ENCODE results near the gene SLC30A3.

SLC30A3 gene

DNA sequence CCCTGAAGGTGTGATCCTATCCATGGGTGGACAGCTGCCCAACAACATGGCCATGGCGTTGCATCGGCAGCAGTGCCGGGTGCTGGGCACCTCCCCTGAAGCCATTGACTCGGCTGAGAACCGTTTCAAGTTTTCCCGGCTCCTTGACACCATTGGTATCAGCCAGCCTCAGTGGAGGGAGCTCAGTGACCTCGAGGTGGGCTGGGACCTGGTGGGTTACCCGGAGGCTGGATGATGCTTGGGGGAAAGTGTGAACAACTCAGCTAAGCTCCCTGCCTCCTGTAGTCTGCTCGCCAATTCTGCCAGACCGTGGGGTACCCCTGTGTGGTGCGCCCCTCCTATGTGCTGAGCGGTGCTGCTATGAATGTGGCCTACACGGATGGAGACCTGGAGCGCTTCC is 29.5 kb downstream of the SLC30A3 start:
- no peak for DNase-seq (ENCODE audit: low read depth)

DNA sequence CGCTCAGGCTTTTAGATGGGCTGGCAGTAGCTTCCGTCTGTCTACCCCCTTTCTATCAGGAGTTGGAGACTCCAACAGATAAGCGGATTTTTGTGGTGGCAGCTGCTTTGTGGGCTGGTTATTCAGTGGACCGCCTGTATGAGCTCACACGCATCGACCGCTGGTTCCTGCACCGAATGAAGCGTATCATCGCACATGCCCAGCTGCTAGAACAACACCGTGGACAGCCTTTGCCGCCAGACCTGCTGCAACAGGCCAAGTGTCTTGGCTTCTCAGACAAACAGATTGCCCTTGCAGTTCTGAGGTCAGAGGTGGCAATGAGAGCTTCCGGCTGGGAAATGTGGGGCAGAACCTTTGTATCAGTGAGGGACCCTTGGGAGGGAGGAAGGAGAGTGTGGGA is 30.9 kb downstream of the SLC30A3 start:
- no peak for DNase-seq (ENCODE audit: low read depth)

DNA sequence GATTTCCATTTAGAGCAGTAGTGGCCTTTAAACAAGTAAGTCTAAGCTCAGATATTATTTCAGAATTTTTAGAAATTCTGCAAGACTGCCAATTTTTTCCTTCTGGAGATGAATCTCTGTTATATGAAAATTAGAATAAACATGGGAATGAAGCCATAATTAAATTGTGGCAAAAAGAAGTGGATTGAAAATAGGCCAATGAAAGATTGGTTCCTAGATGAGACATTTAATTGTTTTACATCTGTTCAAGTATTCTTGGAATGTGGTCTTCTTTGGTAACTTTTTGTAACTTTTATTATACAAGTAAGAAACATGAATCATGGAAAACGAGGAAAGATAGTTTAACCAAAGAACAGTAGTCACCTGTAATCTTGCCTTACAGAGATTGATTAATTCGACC is 35.3 kb downstream of the SLC30A3 start:
- no peak for DNase-seq (ENCODE audit: low read depth)

DNA sequence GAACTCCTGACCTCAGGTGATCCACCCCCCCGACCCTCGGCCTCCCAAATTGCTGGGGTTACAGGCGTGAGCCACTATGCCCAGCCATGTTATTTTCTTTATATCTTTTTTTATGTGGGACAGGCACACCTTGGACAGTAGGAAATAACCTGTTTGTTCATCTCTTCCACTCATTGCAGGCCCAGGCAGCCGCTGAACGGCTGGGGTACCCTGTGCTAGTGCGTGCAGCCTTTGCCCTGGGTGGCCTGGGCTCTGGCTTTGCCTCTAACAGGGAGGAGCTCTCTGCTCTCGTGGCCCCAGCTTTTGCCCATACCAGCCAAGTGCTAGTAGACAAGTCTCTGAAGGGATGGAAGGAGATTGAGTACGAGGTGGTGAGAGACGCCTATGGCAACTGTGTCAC is 37.3 kb downstream of the SLC30A3 start:
- DNase-seq (ENCODE audit: low read depth), result no peak

DNA sequence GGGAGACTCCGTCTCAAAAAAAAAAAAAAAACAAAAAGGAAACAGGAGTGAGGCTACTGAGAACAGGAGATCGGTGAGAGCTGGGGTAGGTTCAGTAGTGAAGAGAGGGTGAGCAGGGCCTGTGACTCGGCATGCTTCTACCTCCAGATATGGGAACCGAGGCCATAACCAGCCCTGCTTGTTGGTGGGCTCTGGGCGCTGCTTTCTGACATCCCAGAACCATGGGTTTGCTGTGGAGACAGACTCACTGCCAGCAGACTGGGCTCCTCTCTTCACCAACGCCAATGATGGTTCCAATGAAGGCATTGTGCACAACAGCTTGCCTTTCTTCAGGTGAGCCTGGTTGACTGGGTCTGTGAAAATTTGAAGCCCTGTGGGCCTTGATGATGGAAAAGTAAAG is 39.4 kb downstream of the SLC30A3 start:
- no peak for DNase-seq (ENCODE audit: low read depth)

DNA sequence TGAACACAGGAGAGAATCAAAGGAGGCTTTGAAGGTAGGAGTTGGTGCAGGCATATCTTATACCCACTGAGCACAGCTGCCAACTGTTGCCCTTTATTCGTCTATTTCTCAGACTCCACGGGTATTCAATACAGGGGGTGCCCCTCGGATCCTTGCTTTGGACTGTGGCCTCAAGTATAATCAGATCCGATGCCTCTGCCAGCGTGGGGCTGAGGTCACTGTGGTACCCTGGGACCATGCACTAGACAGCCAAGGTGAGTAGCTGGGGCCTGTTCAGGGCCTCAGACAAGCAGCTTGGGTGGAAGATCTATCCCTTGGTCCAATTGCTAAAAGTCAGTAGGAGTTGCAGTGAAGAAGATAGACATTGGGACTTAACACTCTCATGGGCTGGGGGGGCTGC is 40.4 kb downstream of the SLC30A3 start:
- DNase-seq (ENCODE audit: low read depth), result no peak

DNA sequence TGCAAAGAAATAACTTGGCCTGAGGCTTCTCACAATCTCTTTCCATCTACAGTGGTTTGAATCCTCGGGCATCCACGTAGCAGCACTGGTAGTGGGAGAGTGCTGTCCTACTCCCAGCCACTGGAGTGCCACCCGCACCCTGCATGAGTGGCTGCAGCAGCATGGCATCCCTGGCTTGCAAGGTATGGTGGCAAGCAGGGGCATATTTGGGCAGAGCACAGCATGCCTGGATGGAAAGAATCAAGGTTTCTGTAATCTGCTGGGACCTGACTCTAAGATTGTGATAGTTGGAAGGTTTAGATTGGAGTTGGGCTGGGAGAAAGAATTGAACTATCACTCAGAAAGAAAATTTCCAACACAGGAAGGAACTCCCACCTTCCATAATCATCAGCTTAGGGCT is 41.7 kb downstream of the SLC30A3 start:
- DNase-seq (ENCODE audit: low read depth), result no peak

DNA sequence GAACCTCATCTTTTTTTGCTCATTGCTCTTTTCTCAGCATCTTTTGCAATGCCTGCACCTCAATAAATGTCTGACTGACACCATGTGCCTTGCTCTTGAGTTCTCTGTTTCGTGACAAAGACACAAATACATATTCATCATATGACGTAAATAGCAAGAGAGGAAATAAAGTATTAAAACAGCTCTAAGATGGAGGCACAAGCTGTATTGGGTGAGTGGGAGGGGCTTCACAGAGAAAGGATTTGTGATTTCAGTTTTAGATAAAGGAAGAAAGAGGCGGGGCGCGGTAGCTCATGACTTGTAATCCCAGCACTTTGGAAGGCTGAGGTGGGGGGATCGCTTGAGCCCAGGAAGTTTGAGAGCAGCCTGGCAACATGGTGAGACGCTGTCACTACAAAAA is 42.8 kb downstream of the SLC30A3 start:
- DNase-seq (ENCODE audit: low read depth), result no peak

DNA sequence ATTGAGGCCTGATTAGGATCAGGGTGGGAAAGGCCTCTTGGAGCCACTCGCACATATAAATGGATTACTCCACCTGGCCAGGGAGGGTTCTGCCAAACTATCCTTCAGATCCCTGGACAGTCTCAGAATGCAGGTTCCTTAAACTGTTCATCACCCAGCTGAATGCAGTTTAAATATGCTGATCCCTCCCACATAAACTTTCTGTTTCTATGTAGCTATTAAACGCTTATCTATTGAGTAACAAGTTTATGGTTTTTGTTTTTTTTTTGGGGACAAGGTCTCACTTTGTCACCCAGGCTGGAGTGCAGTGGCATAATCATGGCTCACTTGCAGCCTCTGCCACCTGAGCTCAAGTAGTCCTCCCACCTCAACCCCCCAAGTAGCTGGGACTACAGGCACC is 43.8 kb downstream of the SLC30A3 start:
- no peak for DNase-seq (ENCODE audit: low read depth)

DNA sequence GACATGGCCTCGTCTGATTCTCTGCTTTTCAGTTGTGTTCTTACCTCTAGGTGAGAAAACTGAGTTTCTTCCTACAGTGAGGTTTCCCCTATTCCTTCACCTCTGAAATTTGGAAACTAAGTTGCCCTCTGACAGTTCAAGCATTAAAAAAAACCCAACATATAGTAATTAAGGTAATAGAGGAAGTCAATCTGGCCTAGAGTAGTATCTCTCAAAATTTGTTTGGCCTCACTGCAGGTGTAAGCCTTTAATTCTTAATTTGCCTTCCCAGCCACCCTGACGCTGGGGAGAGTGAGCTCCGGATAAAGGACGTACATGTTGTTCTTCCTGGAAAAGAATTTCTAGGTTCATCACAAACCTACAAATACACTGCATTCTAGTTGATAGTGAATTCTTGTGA is 44.2 kb downstream of the SLC30A3 start:
- DNase-seq (ENCODE audit: low read depth), result no peak

DNA sequence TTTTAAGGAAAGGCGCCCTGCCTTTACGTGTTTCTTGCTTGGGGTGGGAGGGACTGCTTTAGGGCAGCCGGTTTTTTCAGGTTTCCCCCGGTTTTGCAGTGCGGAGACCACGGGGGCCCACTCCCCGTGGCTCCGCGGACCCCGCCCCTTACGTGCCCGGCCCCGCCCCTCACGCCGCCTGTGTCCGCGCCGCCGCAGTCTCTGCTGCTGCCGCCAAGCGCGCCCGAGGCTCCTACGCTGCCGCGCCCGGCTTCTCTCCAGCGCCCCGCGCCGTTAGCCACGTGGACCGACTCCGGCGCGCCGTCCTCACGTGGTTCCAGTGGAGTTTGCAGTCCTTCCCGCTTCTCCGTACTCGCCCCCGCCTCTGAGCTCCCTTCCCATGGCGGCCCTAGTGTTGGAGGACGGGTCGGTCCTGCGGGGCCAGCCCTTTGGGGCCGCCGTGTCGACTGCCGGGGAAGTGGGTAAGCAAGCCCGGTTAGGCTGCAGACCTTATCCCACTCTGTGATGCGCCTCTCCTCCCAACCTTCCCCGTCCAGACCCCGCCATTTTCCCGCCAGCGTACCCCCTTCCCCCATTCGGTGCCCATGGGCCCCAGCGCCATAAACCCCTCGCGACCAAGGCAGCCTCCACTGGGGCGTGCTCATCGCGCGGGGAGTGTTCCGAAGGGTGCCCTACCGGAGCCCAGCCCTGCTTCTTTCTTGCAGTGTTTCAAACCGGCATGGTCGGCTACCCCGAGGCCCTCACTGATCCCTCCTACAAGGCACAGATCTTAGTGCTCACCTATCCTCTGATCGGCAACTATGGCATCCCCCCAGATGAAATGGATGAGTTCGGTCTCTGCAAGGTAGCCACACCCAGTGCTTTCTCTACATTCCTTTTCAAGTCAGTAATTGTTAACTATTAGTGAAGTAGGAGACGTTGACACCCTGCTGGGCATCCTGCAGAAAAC is 45.4 kb downstream of the SLC30A3 start, which contains the start of gene CAD:
TSS of gene CAD (plus strand) at position 197 of the 949 bp plus-strand sequence. CDS start at position 380, 183 bp downstream.
- DNase-seq (ENCODE audit: low read depth), result peak; percentile 83

DNA sequence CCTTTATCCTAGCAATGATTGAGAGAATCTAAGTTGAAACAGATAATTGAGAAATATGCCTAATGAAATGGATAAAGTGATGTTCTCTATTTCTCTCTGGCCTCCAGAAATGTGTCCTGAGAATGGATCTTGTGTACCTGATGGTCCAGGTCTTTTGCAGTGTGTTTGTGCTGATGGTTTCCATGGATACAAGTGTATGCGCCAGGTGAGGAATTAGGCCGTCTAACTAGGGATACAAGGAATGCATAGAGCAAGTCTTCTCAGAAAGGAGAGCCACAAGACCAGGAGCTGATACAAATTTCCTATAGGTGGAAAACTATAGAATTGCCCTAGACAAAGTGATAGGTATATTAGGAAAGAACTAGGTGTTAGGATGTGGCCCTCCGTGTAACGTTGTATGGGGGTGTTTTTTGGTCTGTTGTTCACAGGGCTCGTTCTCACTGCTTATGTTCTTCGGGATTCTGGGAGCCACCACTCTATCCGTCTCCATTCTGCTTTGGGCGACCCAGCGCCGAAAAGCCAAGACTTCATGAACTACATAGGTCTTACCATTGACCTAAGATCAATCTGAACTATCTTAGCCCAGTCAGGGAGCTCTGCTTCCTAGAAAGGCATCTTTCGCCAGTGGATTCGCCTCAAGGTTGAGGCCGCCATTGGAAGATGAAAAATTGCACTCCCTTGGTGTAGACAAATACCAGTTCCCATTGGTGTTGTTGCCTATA is 46.3 kb downstream of the SLC30A3 start:
- DNase-seq (ENCODE audit: low read depth), result no peak

DNA sequence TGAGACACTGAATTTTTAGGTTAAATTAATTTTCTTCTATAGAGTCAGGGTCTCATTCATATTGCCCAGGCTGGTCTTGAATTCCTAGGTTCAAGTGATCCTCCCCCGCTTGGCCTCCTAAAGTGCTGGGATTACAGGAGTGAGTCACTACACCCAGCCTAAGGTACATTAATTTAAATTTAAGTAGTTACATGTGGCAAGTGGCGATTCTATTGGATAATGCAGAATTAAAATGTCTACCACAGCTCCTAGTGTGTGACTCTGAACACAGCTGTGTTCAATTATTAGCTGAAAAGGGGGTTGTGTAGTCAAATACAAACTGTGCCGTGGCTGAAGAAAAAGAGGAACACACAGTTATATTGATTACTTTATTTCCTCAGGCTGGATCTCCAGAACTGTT is 47.9 kb downstream of the SLC30A3 start:
- no peak for DNase-seq (ENCODE audit: low read depth)

DNA sequence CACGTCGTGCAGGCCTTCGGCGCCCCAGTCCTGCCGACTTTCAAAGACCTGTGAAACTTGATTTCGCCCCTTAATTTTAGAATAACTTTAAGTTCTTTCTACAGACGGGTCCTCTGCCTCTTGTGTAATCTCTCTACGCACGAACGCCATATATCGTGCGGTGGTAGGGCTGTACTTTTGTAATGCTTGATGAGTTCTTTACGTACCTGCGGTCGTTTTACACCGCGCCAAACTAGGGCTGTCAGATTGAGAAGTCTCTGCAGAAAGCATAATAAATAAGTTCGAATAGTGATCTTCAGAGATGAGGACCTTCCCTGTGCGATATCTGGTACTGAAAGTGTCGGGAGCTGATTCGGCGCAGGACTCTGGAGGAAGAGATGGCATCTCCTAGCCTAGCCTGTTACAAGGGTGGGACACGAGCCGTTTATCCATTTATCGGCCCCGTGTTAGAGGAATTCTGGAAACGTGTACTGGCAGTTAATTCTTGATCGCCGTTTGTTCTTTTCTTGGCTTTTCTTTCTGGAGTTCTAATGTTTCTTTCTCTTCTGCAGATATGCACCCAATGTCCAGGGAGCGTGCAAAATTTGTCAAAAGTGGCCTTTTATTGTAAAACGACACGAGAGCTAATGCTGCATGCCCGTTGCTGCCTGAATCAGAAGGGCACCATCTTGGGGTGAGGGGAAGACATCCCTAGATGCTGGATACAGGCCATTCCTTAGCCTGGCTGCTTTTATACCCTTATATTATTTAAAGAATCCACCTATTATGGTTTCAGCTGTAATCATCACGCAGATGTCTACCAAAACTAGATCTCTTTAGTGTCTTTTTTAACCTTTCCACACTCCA is 50.0 kb downstream of the SLC30A3 start:
- DNase-seq (ENCODE audit: low read depth), result no peak

DNA sequence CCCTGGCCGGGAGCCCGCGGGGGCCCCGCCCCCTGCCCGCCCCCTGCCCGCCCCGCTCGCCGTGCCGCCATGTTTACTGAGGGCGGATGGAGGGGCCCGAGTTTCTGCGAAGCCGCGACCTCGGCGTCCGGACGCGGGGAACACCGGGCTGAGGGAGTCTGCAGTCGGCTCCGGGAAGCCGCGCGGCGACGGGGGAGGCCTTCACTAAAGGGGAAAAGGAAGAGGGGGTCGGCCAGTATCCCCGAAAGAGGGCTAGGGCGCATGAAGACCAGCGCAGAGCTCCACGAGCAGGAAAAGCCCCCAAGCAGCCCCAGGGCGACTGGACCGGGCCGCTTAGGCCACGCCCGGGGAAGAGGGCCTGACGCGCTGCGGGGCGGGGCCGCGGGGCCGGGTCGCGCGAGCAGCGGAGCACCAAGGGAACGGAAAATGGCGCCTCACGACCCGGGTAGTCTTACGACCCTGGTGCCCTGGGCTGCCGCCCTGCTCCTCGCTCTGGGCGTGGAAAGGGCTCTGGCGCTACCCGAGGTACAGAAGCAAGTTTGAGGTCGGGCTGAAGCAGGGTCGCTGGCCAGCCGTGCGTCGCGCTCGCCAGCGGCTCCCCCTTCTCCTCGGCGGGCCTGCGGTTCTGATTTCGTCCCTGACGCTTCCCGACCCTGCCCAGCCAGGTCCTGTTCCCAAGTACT is 50.8 kb downstream of the SLC30A3 start, which contains the start of the genes ATRAID and SLC5A6:
TSS of gene ATRAID (plus strand) at position 99 of the 683 bp plus-strand sequence. CDS start at position 427, 328 bp downstream.
TSS of gene SLC5A6 (minus strand) at position 326 of the 683 bp plus-strand sequence. CDS start 4,618 bp downstream, outside the sequence.
- peak; percentile 83 for DNase-seq (ENCODE audit: low read depth)

DNA sequence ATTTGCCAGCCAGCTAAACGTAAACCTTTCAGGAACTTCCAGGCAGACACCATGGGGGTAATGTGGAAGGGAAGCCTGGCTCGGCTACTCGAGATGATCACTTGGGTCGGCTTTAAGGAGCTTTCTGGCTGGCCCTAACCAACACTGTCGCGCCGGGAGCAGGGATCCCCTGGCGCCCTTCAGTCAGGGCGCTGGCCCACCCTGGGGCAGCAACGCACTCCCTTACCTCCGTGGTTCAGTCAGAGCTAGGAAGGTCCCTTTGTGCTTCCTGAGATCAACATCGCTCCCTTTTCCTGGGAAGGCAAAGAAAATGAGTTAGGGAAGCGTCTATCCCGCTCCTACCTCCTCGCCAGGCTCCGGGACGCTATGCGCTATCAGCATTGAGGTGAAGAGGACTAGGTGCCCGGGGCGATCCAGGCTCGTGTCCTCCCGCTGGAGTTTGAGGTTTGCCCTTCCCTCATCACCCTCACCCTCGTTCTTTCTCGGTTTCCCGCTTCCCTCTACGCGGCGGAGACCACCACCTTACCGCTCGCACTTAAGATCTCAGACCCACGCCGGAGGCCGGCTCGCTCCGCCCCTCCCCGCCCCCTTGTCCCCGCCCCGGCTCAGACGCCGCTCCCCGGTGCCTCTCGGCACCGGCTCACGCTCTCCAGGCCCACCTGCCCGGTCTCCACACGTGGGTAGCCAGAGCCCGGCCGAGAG is 51.5 kb downstream of the SLC30A3 start:
- no peak for DNase-seq (ENCODE audit: low read depth)

DNA sequence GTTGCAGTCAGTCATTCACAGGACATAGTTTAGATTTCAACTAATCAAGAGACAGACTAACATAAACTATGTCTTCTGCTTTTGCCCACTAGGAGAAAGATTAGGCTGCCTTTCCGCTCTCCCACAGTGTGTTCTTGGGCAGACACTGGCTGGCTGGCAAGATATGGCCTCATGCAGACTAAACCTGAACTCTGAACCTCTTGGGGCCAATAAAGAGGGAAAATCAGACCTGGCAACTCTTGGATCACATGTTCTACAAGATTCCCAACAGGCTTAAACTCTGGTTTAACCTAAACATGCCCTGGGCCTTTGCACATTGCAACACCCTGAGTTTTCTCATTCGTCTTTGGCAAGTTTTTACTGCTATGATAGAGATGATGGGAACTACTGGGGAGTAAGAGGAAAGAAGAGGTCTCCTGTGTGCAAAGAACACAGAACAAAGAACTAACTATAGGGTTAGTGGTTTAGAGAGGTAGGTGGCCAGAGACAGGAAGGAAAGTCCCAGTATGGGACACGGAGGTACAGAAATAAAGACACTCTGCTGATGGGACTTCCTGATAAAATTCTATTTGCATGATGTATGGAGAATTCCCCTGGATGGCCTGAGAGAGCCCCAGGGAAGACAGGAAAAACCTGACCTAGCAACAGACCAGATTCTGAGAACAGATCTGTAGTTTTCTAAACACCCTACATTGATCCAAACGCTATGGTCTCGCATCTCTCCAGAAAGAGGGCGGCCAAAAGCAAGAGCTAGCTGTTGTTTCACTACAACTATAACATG is 53.0 kb downstream of the SLC30A3 start:
- no peak for DNase-seq (ENCODE audit: low read depth)

DNA sequence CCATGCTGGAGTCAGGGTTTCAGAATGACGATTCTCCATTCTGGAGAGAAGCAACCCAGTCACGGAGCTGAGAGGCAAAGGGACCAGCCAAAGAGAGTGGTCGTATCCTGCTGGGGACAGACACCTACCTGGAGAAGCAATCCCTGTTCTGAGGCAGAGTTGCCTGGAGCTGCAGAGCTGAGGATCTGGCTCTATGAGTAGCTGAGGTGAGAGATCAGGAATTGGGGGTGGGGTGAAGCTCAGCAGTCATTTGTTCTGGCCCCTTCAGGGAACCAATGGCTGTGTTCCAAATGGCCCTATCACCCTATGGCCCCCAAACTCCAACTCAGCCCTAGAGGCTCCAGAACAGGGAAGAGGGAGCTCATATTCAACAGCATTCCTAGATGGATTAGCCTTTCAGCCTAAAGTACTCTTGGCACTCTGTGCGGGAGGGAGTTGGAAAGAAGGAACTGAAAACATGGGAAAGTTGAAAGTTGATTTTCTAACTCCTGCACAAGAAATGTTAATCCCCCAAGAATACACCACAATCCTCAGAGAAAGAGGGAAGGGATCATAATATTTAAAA is 54.3 kb downstream of the SLC30A3 start:
- DNase-seq (ENCODE audit: low read depth), result no peak

DNA sequence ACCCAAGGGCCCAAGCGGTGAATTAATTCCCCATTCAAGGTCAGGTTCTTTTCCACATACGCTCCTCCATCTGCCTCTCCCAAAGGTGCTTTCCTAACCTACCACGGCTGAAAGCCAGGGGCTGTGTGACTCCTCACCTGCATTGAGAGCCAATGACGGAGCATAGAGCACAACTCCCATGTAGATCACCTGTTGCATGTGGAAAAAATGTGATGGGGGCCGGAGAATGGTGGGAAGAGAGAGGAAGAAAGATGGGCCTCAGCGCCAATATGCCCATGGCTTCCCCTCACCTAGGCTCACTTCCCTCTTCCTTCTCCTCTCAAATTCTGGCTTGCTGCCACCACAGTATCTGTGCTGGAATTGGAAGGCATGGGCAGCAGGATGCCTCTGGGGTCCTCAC is 56.5 kb downstream of the SLC30A3 start:
- DNase-seq (ENCODE audit: low read depth), result no peak

DNA sequence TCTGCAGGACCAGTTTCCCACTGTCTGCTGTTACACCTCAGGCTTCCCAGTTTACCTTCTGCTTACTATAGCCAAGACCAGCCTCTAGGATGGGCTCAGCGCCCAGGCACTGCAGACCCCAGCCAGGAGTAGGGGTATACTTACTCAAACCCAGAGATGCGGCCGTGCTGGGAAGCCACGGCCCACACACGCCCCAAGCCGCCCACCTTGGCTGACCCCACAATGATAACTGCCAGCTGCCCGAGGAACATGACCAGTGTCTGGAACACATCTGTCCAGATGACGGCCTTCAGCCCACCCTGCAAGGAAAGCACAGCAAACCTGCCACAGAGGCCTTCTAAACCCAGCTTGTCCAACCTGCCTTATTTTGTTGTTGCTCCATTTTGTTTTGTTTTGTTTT is 57.6 kb downstream of the SLC30A3 start:
- DNase-seq (ENCODE audit: low read depth), result no peak

All from stimulated activated CD4-positive, alpha-beta T cell treated with anti-CD3 and anti-CD28 coated beads, Interleukin-2, amount 100 ng/mL, for 4 hours (primary cell).